Vagina (tissue), 2 donors: ENCODE data around the gene WDR7. TPM values are rescaled to one million over a fixed set of nuclear protein-coding genes. Genes with fewer than 3 reads are reported as not detected.

Experiments
- DNase-seq, 2 donors: peaks; one replicate each; pipeline ENCODE4 v3.0.0-alpha.2; 2017; ENCODE audit errors: extremely low spot score in 2 of 2
- H3K27ac ChIP-seq: fragments of 200-600 bp; sonication (generic); one replicate; pipeline ENCODE4 v1.5.1; 2019
- H3K27me3 ChIP-seq: fragments of 200-600 bp; sonication (generic); one replicate; pipeline ENCODE4 v1.5.1; 2019
- H3K36me3 ChIP-seq, 2 donors: fragments of 200-600 bp; sonication (generic); one replicate each; pipeline ENCODE4 v1.5.1; 2017 to 2019
- H3K4me1 ChIP-seq: fragments of 200-600 bp; sonication (generic); one replicate; pipeline ENCODE4 v1.5.1; 2019
- H3K4me3 ChIP-seq, 2 donors: fragments of 200-600 bp; sonication (generic); 1 replicate in 1 of 2; 2 replicates in 1 of 2; pipeline ENCODE4 v1.5.1; 2016 to 2019
- H3K9me3 ChIP-seq: fragments of 200-600 bp; sonication (generic); one replicate; pipeline ENCODE4 v1.5.1; 2019
- POLR2A ChIP-seq, 2 donors: fragments of 450-650 bp; IDR thresholded peaks; one replicate each; pipeline ENCODE4 v1.6.1; 2017; ENCODE audit warnings: antibody characterized with exemption in 2 of 2, mild to moderate bottlenecking in 2 of 2, moderate library complexity in 2 of 2
- POLR2AphosphoS5 ChIP-seq, 2 donors: sonication (generic); formaldehyde crosslinking; IDR thresholded peaks; one replicate each; pipeline ENCODE4 v1.9.0; 2017; ENCODE audit warnings: antibody characterized with exemption in 2 of 2, mild to moderate bottlenecking in 2 of 2, low read depth in 1 of 2; ENCODE audit not compliant: insufficient read depth in 1 of 2
- intact Hi-C: fragments of 100-400 bp; cut with DNase I; formaldehyde crosslinking; loops from one replicate; pipeline ENCODE4 v1.15.1; 2023
- total RNA-seq: library from RNA; depleted of rRNA; stranded (reverse); fragments of >200 nt; gene quantifications from one replicate; pipeline ENCODE4 v1.2.3, GENCODE V29; 2016
- TF ChIP-seq, protein P1 (sequence below), 3 experiments: fragments of 450-650 bp in 2 of 3; fragments of 200-600 bp in 1 of 3; sonication (generic) in 1 of 3; IDR thresholded peaks; one replicate each; pipeline ENCODE4 v1.5.1; 2017 to 2019; ENCODE audit warnings: antibody characterized with exemption in 3 of 3, mild to moderate bottlenecking in 2 of 3, moderate library complexity in 2 of 3

The WDR7 gene
- total RNA-seq, 1 donor from 2014 or later: 26.3 TPM

DNA sequence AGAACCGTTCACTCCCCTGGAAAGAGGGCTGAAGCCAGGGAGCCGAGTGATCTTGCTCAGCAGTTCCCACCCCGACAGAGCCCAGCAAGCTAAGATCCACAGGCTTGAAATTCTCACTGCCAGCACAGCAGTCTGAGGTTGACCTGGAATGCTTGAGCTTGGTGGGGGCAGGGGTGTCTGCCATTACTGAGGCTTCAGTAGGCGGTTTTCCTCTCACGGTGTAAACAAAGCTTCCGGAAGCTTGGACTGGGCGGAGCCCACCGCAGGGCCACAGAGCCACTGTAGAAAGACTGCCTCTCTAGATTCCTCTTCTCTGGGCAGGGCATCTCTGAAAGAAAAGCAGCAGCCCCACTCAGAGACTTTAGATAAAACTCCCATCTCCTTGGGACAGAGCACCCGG is 180.8 kb downstream of the WDR7 start:
- Histone ChIP-seq H3K27ac (no peak overlapping the region), H3K9me3 (no peaks in the 10 kb centered on the region), H3K27me3 (no peaks in the 10 kb centered on the region), H3K4me1 (no peaks in the 10 kb centered on the region), H3K4me3 (no peak overlapping the region), H3K36me3 (no peaks in the 10 kb centered on the region)
- intact Hi-C loops: no loop called here
- DNase-seq: no peak
- TF ChIP-seq POLR2A (IDR thresholded peaks at IDR 0.05) (no peak), POLR2AphosphoS5 (IDR thresholded peaks at IDR 0.05; ENCODE audit: insufficient read depth in 1 of 2, low read depth in 1 of 2) (no peak)
- TF ChIP-seq, protein P1, sequence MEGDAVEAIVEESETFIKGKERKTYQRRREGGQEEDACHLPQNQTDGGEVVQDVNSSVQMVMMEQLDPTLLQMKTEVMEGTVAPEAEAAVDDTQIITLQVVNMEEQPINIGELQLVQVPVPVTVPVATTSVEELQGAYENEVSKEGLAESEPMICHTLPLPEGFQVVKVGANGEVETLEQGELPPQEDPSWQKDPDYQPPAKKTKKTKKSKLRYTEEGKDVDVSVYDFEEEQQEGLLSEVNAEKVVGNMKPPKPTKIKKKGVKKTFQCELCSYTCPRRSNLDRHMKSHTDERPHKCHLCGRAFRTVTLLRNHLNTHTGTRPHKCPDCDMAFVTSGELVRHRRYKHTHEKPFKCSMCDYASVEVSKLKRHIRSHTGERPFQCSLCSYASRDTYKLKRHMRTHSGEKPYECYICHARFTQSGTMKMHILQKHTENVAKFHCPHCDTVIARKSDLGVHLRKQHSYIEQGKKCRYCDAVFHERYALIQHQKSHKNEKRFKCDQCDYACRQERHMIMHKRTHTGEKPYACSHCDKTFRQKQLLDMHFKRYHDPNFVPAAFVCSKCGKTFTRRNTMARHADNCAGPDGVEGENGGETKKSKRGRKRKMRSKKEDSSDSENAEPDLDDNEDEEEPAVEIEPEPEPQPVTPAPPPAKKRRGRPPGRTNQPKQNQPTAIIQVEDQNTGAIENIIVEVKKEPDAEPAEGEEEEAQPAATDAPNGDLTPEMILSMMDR (IDR thresholded peaks at IDR 0.05): no peak

DNA sequence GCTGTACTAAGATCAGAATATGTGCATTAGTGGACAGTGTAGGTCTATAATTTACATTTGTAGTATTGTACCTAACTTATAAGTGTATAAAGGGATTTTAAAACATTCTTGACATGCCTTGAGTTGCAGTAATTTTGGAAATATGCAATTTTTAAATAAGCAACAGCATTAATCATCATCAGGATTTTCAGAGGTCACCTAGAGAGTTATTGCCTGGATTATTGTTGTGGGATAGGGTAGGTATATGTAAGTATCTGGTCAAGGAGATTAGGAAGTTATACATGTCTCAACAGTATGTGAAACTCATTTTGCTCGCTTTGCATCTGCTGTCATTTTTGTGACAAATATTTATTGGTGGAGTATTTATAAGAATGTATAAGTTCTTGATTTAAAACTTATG is 184.2 kb downstream of the WDR7 start:
- H3K27me3 ChIP-seq: no peaks in the 10 kb centered on the region
- TF ChIP-seq, protein P1 (IDR thresholded peaks at IDR 0.05): no peak
- TF ChIP-seq POLR2AphosphoS5 (IDR thresholded peaks at IDR 0.05; ENCODE audit: insufficient read depth in 1 of 2, low read depth in 1 of 2): no peak
- TF ChIP-seq POLR2A (IDR thresholded peaks at IDR 0.05): no peak
- H3K4me3 ChIP-seq: no peak overlapping the region
- no peaks in the 10 kb centered on the region for H3K4me1 ChIP-seq
- H3K27ac ChIP-seq: no peak overlapping the region
- no peaks in the 10 kb centered on the region for H3K9me3 ChIP-seq
- no peaks in the 10 kb centered on the region for H3K36me3 ChIP-seq
- intact Hi-C loops: no loop called here
- no peak for DNase-seq

DNA sequence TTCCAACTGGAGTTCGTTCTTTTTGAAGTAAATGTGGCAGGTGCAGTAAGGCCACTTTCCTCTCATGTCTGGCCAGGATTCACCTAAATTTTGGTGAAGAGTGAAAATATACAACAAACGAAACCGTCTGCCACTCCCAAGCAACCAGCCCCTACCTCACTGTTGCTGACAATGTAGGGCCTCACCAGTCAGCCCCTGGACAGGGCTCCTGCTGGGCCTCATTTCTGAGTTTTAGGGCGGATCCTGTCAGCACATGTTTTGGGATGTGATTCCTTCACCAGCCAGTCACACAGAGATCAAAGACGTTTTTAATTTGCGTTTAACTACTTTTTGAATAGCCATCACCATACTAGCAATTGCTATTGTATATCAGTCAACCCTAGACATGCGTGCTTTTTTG is 185.0 kb downstream of the WDR7 start:
- TF ChIP-seq, protein P1 (IDR thresholded peaks at IDR 0.05): no peak
- TF ChIP-seq POLR2A (IDR thresholded peaks at IDR 0.05) (no peak), POLR2AphosphoS5 (IDR thresholded peaks at IDR 0.05; ENCODE audit: insufficient read depth in 1 of 2, low read depth in 1 of 2) (no peak)
- H3K9me3 ChIP-seq: no peaks in the 10 kb centered on the region
- no peak overlapping the region for H3K4me3 ChIP-seq
- no peaks in the 10 kb centered on the region for H3K36me3 ChIP-seq
- no peak overlapping the region for H3K27ac ChIP-seq
- no peaks in the 10 kb centered on the region for H3K27me3 ChIP-seq
- DNase-seq: no peak
- no peaks in the 10 kb centered on the region for H3K4me1 ChIP-seq
- intact Hi-C loops: no loop called here

DNA sequence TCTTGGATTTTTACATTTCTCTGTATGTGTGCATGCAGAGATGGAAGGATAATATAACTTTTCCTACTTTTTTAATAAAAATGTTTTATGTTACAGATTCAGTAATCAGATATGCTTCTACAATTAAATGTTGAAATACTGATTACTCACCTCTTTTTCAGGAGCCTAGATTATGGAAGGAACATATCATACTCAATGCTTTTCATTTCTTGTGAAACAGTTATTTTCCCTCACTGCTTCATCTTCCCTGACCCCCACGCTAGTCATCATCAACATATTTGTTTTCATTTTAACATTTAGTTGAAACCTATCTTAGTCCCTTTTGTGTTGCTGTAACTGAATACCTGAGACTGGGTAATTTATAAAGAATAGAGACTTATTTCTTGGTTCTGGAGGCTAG is 190.7 kb downstream of the WDR7 start:
- no peaks in the 10 kb centered on the region for H3K4me1 ChIP-seq
- H3K4me3 ChIP-seq: no peak overlapping the region
- H3K27ac ChIP-seq: no peak overlapping the region
- H3K27me3 ChIP-seq: no peaks in the 10 kb centered on the region
- H3K36me3 ChIP-seq: no peaks in the 10 kb centered on the region
- H3K9me3 ChIP-seq: no peaks in the 10 kb centered on the region
- no peak for DNase-seq
- intact Hi-C loops: no loop called here
- TF ChIP-seq POLR2A (IDR thresholded peaks at IDR 0.05): no peak
- TF ChIP-seq, protein P1 (IDR thresholded peaks at IDR 0.05): no peak
- no peak for TF ChIP-seq POLR2AphosphoS5 (IDR thresholded peaks at IDR 0.05; ENCODE audit: insufficient read depth in 1 of 2, low read depth in 1 of 2)

DNA sequence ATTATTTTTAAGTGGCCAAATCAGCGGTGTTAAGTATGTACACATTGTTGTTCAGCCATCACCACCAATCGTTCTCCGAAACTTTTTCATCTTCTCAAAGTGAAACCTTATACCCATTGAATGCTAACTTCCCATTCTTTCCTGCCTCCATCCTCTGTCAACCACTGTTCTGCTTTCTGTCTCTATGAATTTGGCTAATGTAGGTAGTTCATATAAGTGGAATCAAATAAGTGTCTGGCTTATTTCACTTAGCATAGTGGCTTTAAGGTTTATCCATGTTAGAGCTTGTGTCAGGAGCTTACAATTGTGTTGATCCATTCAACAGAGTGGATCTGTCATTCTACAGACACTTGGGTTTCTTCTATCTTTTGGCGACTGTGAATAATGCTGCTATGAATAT is 192.1 kb downstream of the WDR7 start:
- no peak for TF ChIP-seq POLR2AphosphoS5 (IDR thresholded peaks at IDR 0.05; ENCODE audit: insufficient read depth in 1 of 2, low read depth in 1 of 2)
- TF ChIP-seq, protein P1 (IDR thresholded peaks at IDR 0.05): no peak
- no peak for TF ChIP-seq POLR2A (IDR thresholded peaks at IDR 0.05)
- no peak for DNase-seq
- H3K27ac ChIP-seq: no peak overlapping the region
- no peaks in the 10 kb centered on the region for H3K36me3 ChIP-seq
- no peaks in the 10 kb centered on the region for H3K27me3 ChIP-seq
- H3K9me3 ChIP-seq: no peaks in the 10 kb centered on the region
- H3K4me3 ChIP-seq: no peak overlapping the region
- no peaks in the 10 kb centered on the region for H3K4me1 ChIP-seq
- intact Hi-C loops: no loop called here
